Fibroblast of mammary gland (primary cell): ENCODE measurements around the gene MICU2.

Experiments
- DNase-seq: peaks from one replicate; pipeline ENCODE4 v3.0.0-alpha.2; 2010; ENCODE audit warnings: low read depth
- H3K4me3 ChIP-seq: 2 replicates; pipeline ENCODE4 v1.5.1; 2011; ENCODE audit warnings: low read depth, mild to moderate bottlenecking, low read length, moderate library complexity; ENCODE audit not compliant: control insufficient read depth
- CTCF ChIP-seq: conservative IDR thresholded peaks from 2 replicates; pipeline ENCODE4 v1.5.1; 2011; ENCODE audit warnings: low read depth, low read length, inconsistent platforms; ENCODE audit not compliant: control insufficient read depth, insufficient read depth

The MICU2 gene

GRCh38 chr13:21538753-21539152 lies 65.2 kb downstream of the MICU2 start:
- no peak for DNase-seq
- H3K4me3 ChIP-seq: no peak overlapping the region
- TF ChIP-seq CTCF: no peak

- no peak for TF ChIP-seq CTCF
- no peak overlapping the region for H3K4me3 ChIP-seq
- DNase-seq: no peak
Observed at GRCh38 chr13:21538280-21538679, 65.7 kb downstream of the MICU2 start.

- DNase-seq: peak; percentile 33
- TF ChIP-seq CTCF: no peak
- H3K4me3 ChIP-seq: no peak overlapping the region
Observed at GRCh38 chr13:21537105-21537504, 66.9 kb downstream of the MICU2 start.

GRCh38 chr13:21534760-21535159 lies 69.2 kb downstream of the MICU2 start:
- no peak overlapping the region for H3K4me3 ChIP-seq
- TF ChIP-seq CTCF: no peak
- no peak for DNase-seq

- TF ChIP-seq CTCF: no peak
- H3K4me3 ChIP-seq: no peak overlapping the region
- no peak for DNase-seq
Observed at GRCh38 chr13:21531455-21531854, 72.5 kb downstream of the MICU2 start.

GRCh38 chr13:21530656-21531055 lies 73.3 kb downstream of the MICU2 start:
- H3K4me3 ChIP-seq: no peak overlapping the region
- no peak for TF ChIP-seq CTCF

More at GRCh38 chr13:21530656-21531055, 73.3 kb downstream of the MICU2 start:
- DNase-seq: no peak
